SK-N-SH (cell line): ENCODE results near the gene GIPC2. TPM values are rescaled to one million over a fixed set of nuclear protein-coding genes. Genes with fewer than 3 reads are reported as not detected.
"Not testable (repeated sequence)": the region's sequence is repeated elsewhere in the genome, so short reads cannot be mapped to it uniquely, and the experiment has no call there.

Source experiments
- CTCF ChIA-PET: fragments of 300-600, 350-600 bp; formaldehyde crosslinking; extraction: SDS; loops from one replicate; lab custom pipeline; 2021; lab: Yijun Ruan, JAX
- POLR2A ChIA-PET: fragments of 350-600 bp; sonication (Branson Sonifier 250); formaldehyde crosslinking; extraction: SDS; loops from one replicate; lab custom pipeline; 2020; ENCODE audit warnings: antibody characterized with exemption, inconsistent platforms; lab: Yijun Ruan, JAX
- DNase-seq: peaks from one replicate; pipeline ENCODE4 v3.0.0; 2012
- H2AFZ ChIP-seq: fragments of 200-600 bp; sonication (generic); 2 replicates; pipeline ENCODE4 v1.8.1; 2016; ENCODE audit warnings: antibody characterized with exemption, mild to moderate bottlenecking, low read depth
- H3F3A ChIP-seq: fragments of 200-600 bp; sonication (generic); replicated peaks from 2 replicates; pipeline ENCODE3; 2016; ENCODE audit warnings: antibody characterized with exemption, mild to moderate bottlenecking; ENCODE audit not compliant: insufficient read depth
- H3K27ac ChIP-seq, 2 experiments: fragments of 200-500 bp in 1 of 2; fragments of 200-600 bp in 1 of 2; sonication (Bioruptor generic) in 1 of 2; sonication (generic), shearing (Covaris generic) in 1 of 2; 2 replicates each; pipeline versions ENCODE4 v1.5.1 to v1.6.1; 2014 to 2016; ENCODE audit warnings: low read depth in 2 of 2, inconsistent platforms in 1 of 2, low read length in 1 of 2, mild to moderate bottlenecking in 1 of 2, mixed read lengths in 1 of 2
- H3K27me3 ChIP-seq: fragments of 200-600 bp; sonication (generic), shearing (Covaris generic); 2 replicates; pipeline ENCODE4 v1.6.1; 2016; ENCODE audit warnings: mixed run types; ENCODE audit not compliant: insufficient read depth
- H3K36me3 ChIP-seq, 2 experiments: fragments of 200-500 bp in 1 of 2; fragments of 200-600 bp in 1 of 2; sonication (Bioruptor generic) in 1 of 2; sonication (generic) in 1 of 2; replicated peaks in 1 of 2; 2 replicates each; pipeline versions ENCODE3 to v1.5.1; 2014 to 2016; ENCODE audit warnings: low read length in 1 of 2, mild to moderate bottlenecking in 1 of 2; ENCODE audit not compliant: insufficient read depth in 2 of 2, control insufficient read depth in 1 of 2
- H3K4me1 ChIP-seq, 2 experiments: fragments of 200-500 bp in 1 of 2; fragments of 200-600 bp in 1 of 2; sonication (Bioruptor generic) in 1 of 2; sonication (generic), shearing (Covaris generic) in 1 of 2; 2 replicates each; pipeline versions ENCODE4 v1.5.1 to v1.6.1; 2014 to 2016; ENCODE audit warnings: low read depth in 1 of 2, low read length in 1 of 2, mixed run types in 1 of 2; ENCODE audit not compliant: insufficient read depth in 2 of 2, control insufficient read depth in 1 of 2
- H3K4me2 ChIP-seq: fragments of 200-600 bp; sonication (generic), shearing (Covaris generic); 2 replicates; pipeline ENCODE4 v1.6.1; 2017; ENCODE audit warnings: mixed run types
- H3K4me3 ChIP-seq, 2 experiments: fragments of 200-500 bp in 1 of 2; fragments of 200-600 bp in 1 of 2; sonication (Bioruptor generic) in 1 of 2; sonication (generic), shearing (Covaris generic) in 1 of 2; 2 replicates each; pipeline versions ENCODE4 v1.5.1 to v1.8.1; 2014 to 2016; ENCODE audit warnings: low read depth in 2 of 2, inconsistent platforms in 1 of 2, low read length in 1 of 2, mild to moderate bottlenecking in 1 of 2, mixed read lengths in 1 of 2, moderate library complexity in 1 of 2
- H3K79me2 ChIP-seq: fragments of 200-600 bp; sonication (generic); 2 replicates; pipeline ENCODE4 v1.8.1; 2017; ENCODE audit warnings: mild to moderate bottlenecking; ENCODE audit not compliant: insufficient read depth
- H3K9ac ChIP-seq: fragments of 200-600 bp; sonication (generic); 2 replicates; pipeline ENCODE4 v1.6.1; 2017; ENCODE audit warnings: mixed run types
- H3K9me2 ChIP-seq: fragments of 200-600 bp; sonication (generic); 2 replicates; pipeline ENCODE4 v1.6.1; 2017; ENCODE audit warnings: mixed run types
- H3K9me3 ChIP-seq: fragments of 200-600 bp; sonication (generic); 2 replicates; pipeline ENCODE4 v1.6.1; 2017; ENCODE audit warnings: mixed run types, mild to moderate bottlenecking, moderate library complexity
- H4K20me1 ChIP-seq: fragments of 200-600 bp; sonication (generic); 2 replicates; pipeline ENCODE4 v1.6.1; 2017; ENCODE audit warnings: mild to moderate bottlenecking, mixed run types; ENCODE audit not compliant: insufficient read depth
- CHD2 ChIP-seq: fragments of 150-350 bp; IDR thresholded peaks from 2 replicates; pipeline ENCODE4 v1.6.1; 2018; ENCODE audit warnings: low read length; ENCODE audit not compliant: partially characterized antibody
- CTCF ChIP-seq: fragments of 200-600 bp; sonication (generic); IDR thresholded peaks from 2 replicates; pipeline ENCODE4 v1.6.1; 2017; ENCODE audit warnings: antibody characterized with exemption, mild to moderate bottlenecking, moderate library complexity
- FOSL2 ChIP-seq: IDR thresholded peaks from 2 replicates; pipeline ENCODE4 v1.4.0; 2012; ENCODE audit warnings: low read depth, mild to moderate bottlenecking, moderate library complexity, borderline replicate concordance
- FOXM1 ChIP-seq: IDR thresholded peaks from 2 replicates; pipeline ENCODE4 v1.4.0; 2012; ENCODE audit warnings: low read depth, mild to moderate bottlenecking
- NFIC ChIP-seq: IDR thresholded peaks from 2 replicates; pipeline ENCODE4 v1.4.0; 2012; ENCODE audit warnings: borderline replicate concordance
- NRF1 ChIP-seq: IDR thresholded peaks from 2 replicates; pipeline ENCODE4 v1.6.1; 2012; ENCODE audit warnings: low read depth, mild to moderate bottlenecking, low read length
- RAD21 ChIP-seq: IDR thresholded peaks from 2 replicates; pipeline ENCODE4 v1.6.1; 2012; ENCODE audit warnings: mild to moderate bottlenecking, low read length
- RXRA ChIP-seq: IDR thresholded peaks from 2 replicates; pipeline ENCODE4 v1.4.0; 2012; ENCODE audit warnings: low read depth, mild to moderate bottlenecking, borderline replicate concordance
- SMC3 ChIP-seq: IDR thresholded peaks from 2 replicates; pipeline ENCODE4 v1.6.1; 2012; ENCODE audit warnings: low read depth, low read length, improper control_type of control experiment
- ZBTB33 ChIP-seq: IDR thresholded peaks from 2 replicates; pipeline ENCODE4 v1.4.0; 2012; ENCODE audit warnings: low read depth, borderline replicate concordance
- WGBS: methylation state at CpG from one replicate; pipeline ENCODE4 v1.1.6; 2017; ENCODE audit warnings: low lambda C conversion rate; 5-methylcytosine and 5-hydroxymethylcytosine counted together
- polyA plus RNA-seq, 3 experiments: library from polyadenylated mRNA; depleted of rRNA; stranded (reverse); fragments of >200 nt; gene quantifications; 2 replicates each; pipeline ENCODE4 v1.2.3, GENCODE V29; 2012

GIPC2 gene
- polyA plus RNA-seq, 1 of the 3 experiments (the other 2 are of a cell fraction) = 0.02 TPM

DNA sequence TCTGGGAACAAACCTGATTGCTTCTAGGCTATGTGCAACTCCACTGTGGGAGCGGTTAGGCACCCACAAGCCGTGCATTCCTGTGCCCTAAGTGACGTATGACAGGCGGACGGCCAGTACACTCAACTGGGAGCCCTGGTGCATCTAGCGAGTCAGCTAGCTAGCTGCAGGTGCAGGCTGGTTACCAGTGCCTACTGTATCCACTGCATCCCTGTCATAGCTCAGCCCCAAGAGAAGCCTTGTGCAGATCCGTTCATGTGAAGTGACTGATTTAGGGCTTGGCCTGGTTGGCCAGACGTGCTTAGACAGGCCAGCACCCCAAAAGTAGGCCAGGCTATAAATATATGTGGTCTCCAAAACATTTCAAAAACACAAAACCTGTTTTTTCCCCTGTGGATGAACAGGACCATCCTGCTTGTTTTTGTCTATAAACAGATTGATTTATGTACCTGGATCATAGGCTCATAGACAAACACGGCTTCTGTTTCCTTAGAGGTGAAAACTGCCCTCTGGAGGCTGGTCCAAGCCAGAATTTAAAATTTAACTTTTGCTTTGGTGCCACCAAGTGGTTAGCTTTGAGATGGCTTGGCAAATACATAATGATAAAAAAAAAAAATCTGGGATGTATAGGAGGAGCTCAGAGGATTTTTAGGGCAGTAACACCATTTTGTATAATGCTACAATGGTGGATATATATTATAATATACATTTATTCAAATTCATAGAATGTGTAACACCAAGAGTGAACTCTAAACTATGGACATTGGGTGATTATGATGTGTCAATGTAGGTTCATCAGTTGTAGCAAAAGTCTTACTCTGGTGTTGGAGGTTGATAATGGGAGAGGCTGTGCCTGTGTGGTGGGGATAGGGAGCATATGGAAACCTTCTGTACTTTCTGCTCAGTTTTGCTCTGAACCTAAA is 68.5 kb downstream of the GIPC2 start:
- Histone ChIP-seq H3K36me3 (no peaks in the 10 kb centered on the region), H3K9me3 (no peaks in the 10 kb centered on the region), H3K4me3 (no peak overlapping the region; a peak in 1 of 4 replicates), H3K27me3 (no peaks in the 10 kb centered on the region), H3K79me2 (no peaks in the 10 kb centered on the region), H2AFZ (no peak overlapping the region), H3K9ac (no peak overlapping the region), H3K27ac (no peak overlapping the region), H3K4me1 (peaks cover 3 to 4% of the 10 kb centered on the region in 2 experiments; a peak in 1 of 4 replicates), H4K20me1 (no peaks in the 10 kb centered on the region), H3K4me2 (no peak overlapping the region), H3F3A (no peaks in the 10 kb centered on the region), H3K9me2 (no peaks in the 10 kb centered on the region)
- 69% methylated on average over 4 of the region's 9 CpGs for WGBS
- TF ChIP-seq NFIC = peak; percentile 33; the same call in 1 of the 2 replicates
- no peak for TF ChIP-seq RXRA
- TF ChIP-seq FOXM1 = no peak
- peak; percentile 6; the same call in 1 of the 2 replicates for TF ChIP-seq FOSL2
- TF ChIP-seq CTCF = peak; percentile 98
- TF ChIP-seq CHD2 = peak; percentile 22
- TF ChIP-seq ZBTB33 = no peak
- peak; percentile 94 for TF ChIP-seq SMC3
- no peak for TF ChIP-seq NRF1
- TF ChIP-seq RAD21 = peak; percentile 96
- POLR2A ChIA-PET = interaction anchor here (1.2 kb wide), 1 partner anchor 109 kb away, joined by 5 read pairs; the partner anchor contains the start of gene DNAJB4
- peak; percentile 54 for DNase-seq
- CTCF ChIA-PET = interaction anchor here (0.6 to 2.7 kb wide), 29 partner anchors 9 to 1186 kb away, joined by 3 to 22 read pairs (median 4); partner anchors contain the start of genes DNAJB4 and FUBP1

- H3K4me2 ChIP-seq, H3K36me3 ChIP-seq, H3K27ac ChIP-seq, H3K79me2 ChIP-seq, POLR2A ChIA-PET, H2AFZ ChIP-seq, H4K20me1 ChIP-seq, H3K9me3 ChIP-seq, H3F3A ChIP-seq, H3K4me3 ChIP-seq, H3K9ac ChIP-seq, H3K27me3 ChIP-seq, DNase-seq, H3K9me2 ChIP-seq, H3K4me1 ChIP-seq: not testable (repeated sequence)
- CTCF ChIA-PET = interaction anchor here (1.2 kb wide), 1 partner anchor 24 kb away, joined by 3 read pairs; no protein-coding TSS in a partner anchor
- WGBS = 77% methylated on average over 4 of the region's 6 CpGs
Measured at GRCh38 chr1:78120485-78120884, 74.7 kb downstream of the GIPC2 start.
